RWPE1 (cell line): ENCODE results near the gene INPP5A.

Experiments used
- CTCF ChIA-PET: fragments of 350-600 bp; sonication (Branson Sonifier 250); formaldehyde crosslinking; extraction: SDS; loops from one replicate; lab custom pipeline; 2021; lab: Yijun Ruan, JAX
- POLR2A ChIA-PET: fragments of 400-600 bp; formaldehyde crosslinking; extraction: SDS; loops from one replicate; lab custom pipeline; 2020; ENCODE audit warnings: antibody characterized with exemption; ENCODE audit not compliant: low non-redundant PET; lab: Yijun Ruan, JAX
- DNase-seq: peaks from one replicate; pipeline ENCODE4 v3.0.0; 2012; ENCODE audit warnings: low spot score
- H3K27ac ChIP-seq: fragments of 450-650 bp; 2 replicates; pipeline ENCODE4 v1.5.1; 2017
- TF ChIP-seq, protein P1 (sequence below): fragments of 450-650 bp; conservative IDR thresholded peaks from 2 replicates; pipeline ENCODE4 v1.5.1; 2017; ENCODE audit warnings: low read depth, mild to moderate bottlenecking

The INPP5A gene

DNA sequence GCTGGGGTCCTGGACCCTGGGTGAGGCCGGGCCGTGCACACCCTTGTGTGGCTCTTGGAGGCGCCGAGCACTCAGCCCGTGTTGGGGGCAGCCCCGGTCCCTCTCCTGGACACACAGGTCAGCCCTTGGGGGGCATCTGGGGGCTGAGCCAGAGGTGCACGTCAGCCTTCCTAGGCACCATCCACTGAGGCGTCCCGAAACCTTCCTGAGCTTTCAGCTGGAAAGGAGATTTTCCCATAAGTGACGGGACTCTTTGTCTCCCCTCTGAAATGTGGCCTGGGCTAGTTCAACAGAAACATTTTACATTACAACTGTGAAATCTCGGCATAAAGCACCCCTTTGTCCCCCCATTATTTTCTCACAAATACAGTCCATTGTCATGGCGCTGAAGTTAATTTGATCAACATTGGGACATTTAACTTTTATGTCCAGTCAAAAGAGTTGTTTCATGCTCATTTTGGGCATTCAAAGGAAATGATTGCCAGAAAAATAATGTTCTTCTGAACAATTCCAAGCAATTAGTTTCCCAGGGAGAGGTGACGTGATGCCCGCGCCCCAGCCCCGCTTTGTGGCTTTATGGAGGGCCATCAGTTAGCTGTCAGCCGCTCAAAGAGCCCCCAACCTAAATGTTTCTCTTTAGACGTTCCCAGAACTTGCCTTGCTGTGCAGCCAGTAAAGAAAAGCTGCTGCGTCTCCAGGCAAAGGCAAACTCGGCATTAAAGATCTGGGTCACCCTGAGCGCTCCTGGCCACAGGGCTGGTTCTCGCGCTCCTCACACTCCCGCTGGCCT lies 177.6 kb downstream of the INPP5A start:
- ChIA-PET POLR2A (no interaction called here), CTCF (no interaction called here)
- TF ChIP-seq, protein P1, sequence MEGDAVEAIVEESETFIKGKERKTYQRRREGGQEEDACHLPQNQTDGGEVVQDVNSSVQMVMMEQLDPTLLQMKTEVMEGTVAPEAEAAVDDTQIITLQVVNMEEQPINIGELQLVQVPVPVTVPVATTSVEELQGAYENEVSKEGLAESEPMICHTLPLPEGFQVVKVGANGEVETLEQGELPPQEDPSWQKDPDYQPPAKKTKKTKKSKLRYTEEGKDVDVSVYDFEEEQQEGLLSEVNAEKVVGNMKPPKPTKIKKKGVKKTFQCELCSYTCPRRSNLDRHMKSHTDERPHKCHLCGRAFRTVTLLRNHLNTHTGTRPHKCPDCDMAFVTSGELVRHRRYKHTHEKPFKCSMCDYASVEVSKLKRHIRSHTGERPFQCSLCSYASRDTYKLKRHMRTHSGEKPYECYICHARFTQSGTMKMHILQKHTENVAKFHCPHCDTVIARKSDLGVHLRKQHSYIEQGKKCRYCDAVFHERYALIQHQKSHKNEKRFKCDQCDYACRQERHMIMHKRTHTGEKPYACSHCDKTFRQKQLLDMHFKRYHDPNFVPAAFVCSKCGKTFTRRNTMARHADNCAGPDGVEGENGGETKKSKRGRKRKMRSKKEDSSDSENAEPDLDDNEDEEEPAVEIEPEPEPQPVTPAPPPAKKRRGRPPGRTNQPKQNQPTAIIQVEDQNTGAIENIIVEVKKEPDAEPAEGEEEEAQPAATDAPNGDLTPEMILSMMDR, result no peak
- no peak for DNase-seq
- H3K27ac ChIP-seq, result no peak overlapping the region

DNA sequence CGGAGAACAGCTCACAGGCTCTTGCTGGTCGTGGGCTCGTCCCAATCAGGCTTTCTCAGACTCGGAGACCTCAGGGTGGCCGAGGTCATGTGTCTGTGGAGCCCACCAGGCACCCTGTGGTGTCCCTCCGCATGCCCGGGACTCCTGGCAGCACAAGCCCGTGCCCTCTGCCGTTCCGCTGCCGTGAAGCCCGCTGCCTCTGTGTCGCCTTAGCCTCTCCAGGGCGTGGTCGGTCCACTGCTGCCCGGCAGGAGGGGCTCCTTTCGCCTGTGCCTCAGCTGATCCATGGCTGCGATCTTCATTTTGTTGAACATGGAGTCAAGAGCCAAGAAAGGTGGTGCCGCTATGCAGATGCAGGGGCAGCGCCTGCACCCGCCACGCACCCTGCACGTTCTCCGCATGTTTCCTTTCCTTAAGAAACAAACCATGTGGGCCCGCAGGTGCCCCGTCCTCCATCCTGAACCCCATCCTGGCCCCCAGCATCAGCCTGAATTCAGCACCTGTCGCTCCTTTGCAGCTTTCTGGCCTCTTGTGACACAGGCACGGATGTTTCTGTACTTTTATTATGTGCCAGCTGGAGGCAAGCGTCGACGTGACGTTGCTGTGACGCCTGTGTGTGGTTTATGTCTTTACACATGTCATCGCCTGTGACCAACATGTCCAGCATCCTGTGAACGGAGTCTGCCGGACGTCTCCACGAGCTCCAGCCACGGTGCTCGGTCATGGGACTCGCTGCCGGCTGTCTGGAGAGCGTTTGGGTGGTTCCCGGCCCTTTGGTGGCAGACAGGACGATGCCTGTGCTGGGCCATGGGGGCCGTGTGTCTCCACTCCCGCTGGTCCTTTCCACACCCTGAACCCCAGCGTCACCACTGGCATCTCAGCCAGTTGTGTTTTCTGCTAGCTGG lies 178.4 kb downstream of the INPP5A start:
- no peak for DNase-seq
- POLR2A ChIA-PET, result no interaction called here
- CTCF ChIA-PET, result no interaction called here
- TF ChIP-seq, protein P1, result no peak
- no peak overlapping the region for H3K27ac ChIP-seq

DNA sequence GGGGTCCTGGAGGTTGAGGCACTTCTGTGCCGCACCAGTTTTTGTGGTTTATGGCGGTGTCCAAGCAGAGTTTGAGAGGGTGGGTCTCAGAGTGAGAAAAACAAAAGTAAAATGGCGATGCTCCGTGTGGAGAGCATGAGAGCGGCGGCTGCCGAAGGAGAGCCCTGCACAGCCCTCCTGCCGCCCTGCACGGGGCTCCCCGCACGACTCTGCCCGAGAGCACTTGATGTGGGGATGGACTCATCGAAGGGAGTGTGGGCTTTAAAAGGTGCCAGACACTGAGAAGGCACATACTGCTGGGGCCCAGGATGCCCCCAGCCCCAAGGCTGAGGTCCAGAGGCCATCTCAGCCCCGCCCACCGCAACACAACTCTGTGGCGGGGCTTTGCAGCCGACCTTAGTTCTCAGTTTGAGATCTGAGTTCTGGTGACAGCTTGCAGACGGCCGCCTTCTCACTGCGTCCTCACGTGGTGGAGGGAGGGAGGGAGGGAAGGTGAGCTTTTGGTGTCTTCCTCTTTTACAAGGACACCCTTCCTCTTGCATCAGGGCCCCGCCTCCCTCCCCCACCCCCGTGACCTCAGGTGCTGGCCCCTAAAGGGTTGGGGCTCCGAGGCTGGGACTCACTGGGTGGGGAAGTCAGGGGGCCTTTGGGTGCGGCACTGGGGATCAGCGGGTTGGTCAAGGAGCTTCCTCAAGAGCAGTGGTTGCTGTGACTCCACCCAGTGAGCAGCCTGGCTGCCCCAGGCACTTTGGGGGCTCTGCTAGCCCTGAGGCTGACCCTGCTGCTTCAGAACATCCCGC lies 179.3 kb downstream of the INPP5A start:
- CTCF ChIA-PET, result no interaction called here
- POLR2A ChIA-PET, result no interaction called here
- no peak for DNase-seq

DNA sequence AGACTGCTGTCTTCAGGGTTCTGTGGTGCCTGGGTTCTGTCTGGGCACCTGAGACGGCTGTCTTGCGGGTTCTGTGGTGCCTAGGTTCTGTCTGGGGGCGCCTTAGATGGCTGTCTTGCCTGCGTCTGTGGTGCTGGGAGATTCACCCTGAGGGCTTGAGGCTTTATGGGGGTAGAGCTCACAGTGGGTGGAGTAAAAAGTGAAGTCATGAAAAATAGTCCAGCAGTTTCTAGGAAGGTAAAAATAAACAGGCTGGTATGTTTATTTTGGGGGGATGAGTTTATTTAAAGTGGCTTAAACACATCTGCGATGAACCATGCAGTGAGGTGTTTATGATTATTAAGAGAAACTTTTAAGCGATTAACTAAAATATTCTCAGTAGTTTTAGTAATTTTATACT lies 184.1 kb downstream of the INPP5A start:
- no peak overlapping the region for H3K27ac ChIP-seq
- POLR2A ChIA-PET, result no interaction called here
- DNase-seq, result no peak
- TF ChIP-seq, protein P1, result no peak
- CTCF ChIA-PET, result no interaction called here

More for the DNA sequence above, 179.3 kb downstream of the INPP5A start:
- TF ChIP-seq, protein P1, result no peak
- no peak overlapping the region for H3K27ac ChIP-seq

DNA sequence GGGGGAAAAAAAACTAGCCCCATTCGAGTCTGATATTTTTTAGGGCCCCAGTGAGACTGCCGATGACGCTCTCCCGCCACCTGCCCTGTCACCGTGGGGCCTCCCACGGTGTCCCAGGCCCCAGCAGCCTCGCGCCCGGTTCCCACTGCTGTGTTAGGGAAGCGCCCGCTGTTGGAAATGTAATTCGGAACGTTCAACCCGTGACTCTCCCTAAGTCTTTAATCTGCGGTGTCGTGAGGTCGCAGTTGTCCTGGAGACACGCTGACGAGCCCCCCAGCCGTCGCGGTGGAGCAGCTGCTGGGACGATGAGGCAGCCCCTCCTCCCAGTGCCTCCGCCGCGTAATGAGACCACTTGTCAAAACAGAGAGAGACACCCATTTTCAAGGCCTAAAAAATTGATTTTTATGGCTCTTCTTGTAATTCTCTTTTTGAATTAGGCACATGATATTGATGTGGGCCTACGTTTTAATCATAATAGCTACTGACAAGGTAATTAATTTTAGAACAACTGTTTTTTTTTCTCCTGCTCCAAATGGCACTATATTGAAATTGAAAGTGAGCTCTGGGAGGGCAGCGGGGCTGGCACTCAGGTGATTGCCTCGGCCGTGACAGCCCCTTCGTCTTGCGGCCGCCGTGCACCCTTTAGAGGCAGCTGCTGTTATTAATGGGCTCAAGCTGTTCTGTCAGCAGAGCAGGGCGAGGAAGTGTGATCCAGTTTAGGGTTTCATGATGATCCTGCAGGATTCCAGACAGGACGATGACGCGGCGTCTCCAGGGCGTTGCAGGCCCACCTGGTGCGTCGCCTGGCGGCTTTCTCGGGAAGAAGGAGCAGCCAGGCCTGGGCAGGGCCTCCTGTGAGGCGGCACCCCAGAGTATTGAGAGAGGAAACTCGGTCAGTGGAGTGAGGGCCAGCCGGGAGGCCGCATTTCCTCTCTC lies 185.1 kb downstream of the INPP5A start:
- DNase-seq, result no peak
- CTCF ChIA-PET, result no interaction called here
- POLR2A ChIA-PET, result no interaction called here
- TF ChIP-seq, protein P1, result no peak
- H3K27ac ChIP-seq, result no peak overlapping the region
